ENCODE results near the gene RAD51B. TPM values are rescaled to one million over a fixed set of nuclear protein-coding genes. Genes with fewer than 3 reads are reported as not detected.

The RAD51B gene
- total RNA-seq, 1 experiment from 2014 or later, result 16.7 TPM

- Histone ChIP-seq H3K14ac (ENCODE audit: insufficient read depth, low read length) (no peak overlapping the region), H4K8ac (replicated peaks; ENCODE audit: insufficient read length, low read depth, low read length) (no peak overlapping the region), H3K4me2 (ENCODE audit: insufficient read depth, insufficient read length, low read length) (no peak overlapping the region), H3K4ac (ENCODE audit: low read depth, low read length) (no peak overlapping the region), H2BK15ac (ENCODE audit: low read depth, low read length) (no peak overlapping the region), H3K9me3 (ENCODE audit: control insufficient read depth, low read depth, low read length) (no peaks in the 10 kb centered on the region), H2BK20ac (ENCODE audit: low read depth, low read length, poor library complexity, severe bottlenecking) (no peak overlapping the region), H3K23me2 (ENCODE audit: insufficient read length, low read depth, low read length, poor library complexity, severe bottlenecking) (peaks cover 2% of the 10 kb centered on the region), H4K5ac (ENCODE audit: insufficient read length, low read depth, low read length) (no peak overlapping the region), H4K20me1 (ENCODE audit: control insufficient read depth, insufficient read depth, insufficient read length) (no peaks in the 10 kb centered on the region), H3K27ac (ENCODE audit: insufficient read length, low read depth, low read length) (no peak overlapping the region), H3K56ac (ENCODE audit: insufficient read length, low read depth, low read length) (no peak overlapping the region), H2BK5ac (ENCODE audit: insufficient read length, low read length) (no peak overlapping the region), H4K91ac (ENCODE audit: insufficient read length, low read depth, low read length) (no peak overlapping the region), H3K4me1 (ENCODE audit: insufficient read depth, low read length) (no peaks in the 10 kb centered on the region; the same call in 1 of the 2 replicates), H3T11ph (ENCODE audit: low read length) (no peak overlapping the region), H2AFZ (ENCODE audit: low read length) (no peak overlapping the region), H3K79me1 (ENCODE audit: insufficient read depth, low read depth, low read length, poor library complexity, severe bottlenecking) (no peaks in the 10 kb centered on the region), H2BK120ac (ENCODE audit: low read depth, low read length, poor library complexity, severe bottlenecking) (no peak overlapping the region), H3K23ac (ENCODE audit: insufficient read length, low read depth, low read length) (no peak overlapping the region), H3K18ac (ENCODE audit: insufficient read length, low read depth, low read length) (no peak overlapping the region), H3K27me3 (ENCODE audit: insufficient read depth, low read length) (no peaks in the 10 kb centered on the region), H2AK5ac (ENCODE audit: insufficient read length, low read length) (no peak overlapping the region), H3K9ac (ENCODE audit: extremely low read depth, insufficient read length, low read length) (no peak overlapping the region), H2BK12ac (ENCODE audit: insufficient read length, low read depth, low read length) (no peak overlapping the region), H3K79me2 (ENCODE audit: insufficient read depth, low read length) (no peaks in the 10 kb centered on the region)
- no CpG with 5 or more reads among the region's 6 CpGs for WGBS (ENCODE audit: extremely low coverage, insufficient read length, low lambda C conversion rate)
- no peak for TF ChIP-seq CTCF (conservative IDR thresholded peaks at IDR 0.05)
- no peak overlapping the region for H3K4me3 Mint-ChIP-seq
- peaks cover under 1 to 4% of the 10 kb centered on the region in 2 experiments; a peak in 3 of 5 replicates for H3K9me3 Mint-ChIP-seq
- H3K4me1 Mint-ChIP-seq, result peaks cover 28 to 31% of the 10 kb centered on the region in 2 experiments
- H3K36me3 Mint-ChIP-seq (ENCODE audit: insufficient read depth in 1 of 3, low read depth in 3 of 3), result peaks cover 2 to 4% (median 3%) of the 10 kb centered on the region in 3 experiments; a peak in 3 of 7 replicates
- H3K27ac Mint-ChIP-seq, result peak overlapping the region in 1 of 3 experiments; percentile 36; a peak in 2 of 7 replicates
- H3K27me3 Mint-ChIP-seq (ENCODE audit: low read depth), result no peaks in the 10 kb centered on the region; the same call in 1 of the 2 replicates
- no peak for DNase-seq
These were observed 216.6 kb downstream of the RAD51B start for GRCh38 chr14:68036202-68036601.
